GM21576 (cell line): ENCODE results near the gene RAMAC.
"Not testable (repeated sequence)": the region's sequence is repeated elsewhere in the genome, so short reads cannot be mapped to it uniquely, and the experiment has no call there.

ENCODE experiments used
- ATAC-seq: cut with Tn5 transposase; IDR thresholded peaks from one replicate; pipeline ENCODE4 v1.9.1; 2021; ENCODE audit warnings: mild to moderate bottlenecking, moderate library complexity; ENCODE audit not compliant: unreplicated experiment

RAMAC gene

DNA sequence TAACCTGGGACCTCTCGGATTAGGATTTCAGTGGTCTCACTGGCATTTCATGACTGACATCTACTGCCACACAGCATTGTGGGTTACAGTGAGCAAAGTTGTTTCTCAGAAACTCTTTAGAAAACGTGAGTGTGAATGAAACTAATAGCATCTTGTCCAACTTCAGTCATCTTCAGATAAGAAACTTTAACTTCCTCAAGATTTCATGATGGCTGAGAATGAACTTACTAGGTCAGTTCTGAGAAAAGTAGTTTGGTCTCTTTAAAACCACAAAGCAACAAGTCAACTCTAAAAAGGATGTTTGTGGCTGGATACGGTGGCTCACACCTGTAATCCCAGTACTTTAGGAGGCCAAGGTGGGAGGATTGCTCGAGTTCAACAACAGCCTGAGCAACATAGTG lies 19.3 kb upstream of the RAMAC start:
- peak; percentile 79 for ATAC-seq

DNA sequence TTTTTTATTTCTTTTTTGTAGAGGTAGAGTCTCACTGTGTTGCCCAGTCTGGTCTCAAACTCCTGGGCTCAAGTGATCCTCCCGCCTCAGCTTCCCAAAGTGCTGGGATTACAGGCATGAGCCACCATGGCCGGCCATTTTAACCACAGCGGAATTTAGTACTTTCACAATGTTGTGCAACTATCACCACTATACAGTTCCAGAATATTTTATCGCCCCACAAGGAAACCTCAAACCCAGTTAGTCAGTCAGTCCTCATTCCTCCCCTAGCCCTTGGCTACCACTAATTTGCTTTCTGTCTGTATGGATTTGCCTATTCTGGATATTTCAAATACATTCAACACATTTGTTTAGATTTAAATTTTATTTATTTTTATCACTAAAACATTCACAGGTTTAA lies 17.9 kb upstream of the RAMAC start:
- no peak for ATAC-seq

DNA sequence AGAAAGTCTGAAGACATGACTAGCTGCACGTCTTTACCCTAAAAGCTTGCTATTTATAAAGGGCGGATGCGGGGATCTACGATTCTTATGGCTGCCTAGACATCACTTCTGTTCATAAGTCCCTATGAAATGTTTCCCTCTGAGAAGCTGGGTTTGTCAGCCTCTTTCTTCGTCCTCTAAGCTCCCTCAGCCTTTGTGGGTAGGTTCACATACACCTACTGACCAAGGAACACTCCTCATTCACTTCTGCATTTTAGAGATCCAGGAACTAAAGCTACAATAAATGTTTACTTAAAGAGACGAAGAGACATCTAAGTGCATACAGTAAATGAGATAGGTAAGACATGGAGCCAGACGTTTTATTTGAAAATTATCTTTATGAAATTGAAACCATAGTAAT lies 16.7 kb upstream of the RAMAC start:
- ATAC-seq = no peak

DNA sequence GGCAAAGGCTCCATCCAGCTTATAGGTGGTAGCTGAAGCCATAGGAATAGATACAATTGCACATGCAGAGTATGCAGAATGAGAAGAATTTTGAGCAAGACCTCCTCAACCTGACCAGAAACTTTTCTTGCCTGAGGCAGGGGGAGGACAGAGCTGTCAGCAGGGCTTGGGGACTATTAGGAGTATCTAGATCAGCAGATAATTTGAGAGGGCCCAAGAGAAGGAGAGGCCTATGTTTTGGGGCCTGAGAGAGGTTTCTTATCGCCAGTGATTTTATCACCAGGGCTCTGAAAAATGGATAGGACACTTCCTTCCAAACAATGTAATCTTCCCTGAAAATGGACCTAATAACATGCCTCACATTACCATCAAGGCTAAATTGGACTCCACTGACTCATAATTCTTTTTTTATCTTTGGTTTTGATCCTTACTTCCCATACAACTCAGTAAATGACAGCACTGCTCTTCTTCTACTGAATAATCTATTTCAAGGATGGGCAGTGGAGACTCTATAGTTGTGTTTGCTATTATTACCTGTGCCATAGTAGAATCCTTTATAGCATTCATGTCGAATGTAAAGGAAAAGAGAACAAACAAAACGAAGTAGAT lies 15.8 kb upstream of the RAMAC start:
- ATAC-seq = no peak

DNA sequence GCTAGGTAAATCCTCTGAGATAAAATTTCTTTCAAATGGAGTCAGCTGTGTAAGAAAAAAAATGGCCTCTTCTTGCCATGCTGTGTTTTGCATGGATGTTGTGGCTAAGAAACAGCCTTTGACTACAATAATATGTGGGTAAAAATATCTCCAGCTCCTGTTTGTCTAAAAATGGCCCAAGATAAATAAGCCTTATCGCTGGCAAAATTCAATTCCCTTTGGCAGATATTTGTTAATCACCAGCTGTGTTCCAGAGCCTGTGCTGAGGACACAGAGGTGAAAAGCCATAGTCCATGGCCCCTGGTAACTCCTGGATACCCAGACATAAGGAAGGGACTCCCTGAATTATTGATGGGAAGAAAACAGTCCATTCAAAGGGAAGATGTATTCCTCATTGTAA lies 15.3 kb upstream of the RAMAC start:
- ATAC-seq = no peak

DNA sequence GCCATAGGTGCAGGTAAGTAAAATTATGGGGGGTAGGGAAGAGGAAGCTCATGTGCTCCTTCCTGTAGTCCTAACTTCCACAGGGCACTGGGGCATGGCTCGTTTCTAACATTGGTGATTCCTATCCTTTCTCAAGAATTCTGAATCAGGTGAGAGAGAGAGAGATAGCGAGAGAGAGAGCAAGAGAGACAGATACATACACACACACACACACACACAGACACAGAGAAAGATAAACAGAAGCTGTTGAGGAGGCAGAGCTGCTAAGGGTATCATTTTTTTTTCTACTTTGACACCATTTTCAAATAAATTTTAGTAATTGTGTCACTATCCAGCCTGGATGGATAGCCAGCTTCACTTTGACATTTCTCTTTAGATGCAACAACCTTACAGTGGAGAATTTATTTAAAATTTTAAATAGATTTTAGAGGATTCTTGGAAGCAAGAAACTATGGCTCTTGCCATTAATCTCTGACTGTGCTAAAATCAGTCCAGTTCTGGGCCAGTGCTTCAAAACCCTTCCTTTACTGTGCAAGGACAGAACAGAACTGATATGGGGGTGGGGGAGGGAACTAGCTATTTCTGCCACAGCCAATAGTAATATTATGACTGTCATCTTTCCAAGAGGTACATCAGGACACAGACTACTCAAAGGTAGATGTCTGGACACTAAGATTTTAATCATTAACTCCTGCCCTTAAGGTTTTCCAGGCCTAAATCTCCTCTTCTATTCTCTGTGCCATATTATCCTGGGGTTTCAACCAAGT lies 14.6 kb upstream of the RAMAC start:
- ATAC-seq = no peak

DNA sequence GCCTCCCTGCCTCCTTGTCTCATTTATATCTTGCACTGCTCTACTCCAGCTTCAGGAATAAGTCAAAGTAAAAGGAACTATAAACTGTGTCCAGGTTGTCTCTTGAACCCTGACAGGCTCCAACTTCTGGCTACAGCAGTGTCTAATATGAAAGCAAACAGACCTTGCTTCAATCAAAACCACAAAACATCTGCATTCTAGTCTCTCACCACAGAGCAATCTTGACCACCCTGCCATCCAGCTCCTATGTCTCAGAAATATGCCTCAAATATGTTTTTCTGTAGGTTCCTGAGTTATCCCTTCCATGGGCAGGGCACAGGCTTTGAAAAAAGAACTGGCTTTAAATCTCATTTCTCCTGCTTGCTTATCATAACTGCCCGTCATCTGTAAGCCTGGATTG lies 13.0 kb upstream of the RAMAC start:
- ATAC-seq = no peak

DNA sequence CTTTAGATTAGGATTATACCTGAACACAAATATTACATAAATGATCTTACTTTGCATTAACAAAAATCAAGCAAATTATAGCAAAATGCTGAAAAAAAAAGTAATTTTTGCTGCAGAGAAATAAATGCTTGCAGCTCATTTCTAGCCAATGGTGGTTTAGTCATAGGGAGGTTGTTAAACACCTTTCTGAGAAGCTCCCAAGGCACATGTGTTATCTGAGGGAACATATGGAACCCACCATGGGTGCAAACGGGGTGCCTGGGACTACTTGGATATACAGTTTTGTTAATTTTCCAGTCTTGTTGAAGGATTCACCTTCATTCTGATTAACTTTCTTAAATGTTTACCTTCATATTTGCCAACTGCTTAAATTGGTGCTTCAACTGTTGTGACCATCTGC lies 8.9 kb upstream of the RAMAC start:
- no peak for ATAC-seq

DNA sequence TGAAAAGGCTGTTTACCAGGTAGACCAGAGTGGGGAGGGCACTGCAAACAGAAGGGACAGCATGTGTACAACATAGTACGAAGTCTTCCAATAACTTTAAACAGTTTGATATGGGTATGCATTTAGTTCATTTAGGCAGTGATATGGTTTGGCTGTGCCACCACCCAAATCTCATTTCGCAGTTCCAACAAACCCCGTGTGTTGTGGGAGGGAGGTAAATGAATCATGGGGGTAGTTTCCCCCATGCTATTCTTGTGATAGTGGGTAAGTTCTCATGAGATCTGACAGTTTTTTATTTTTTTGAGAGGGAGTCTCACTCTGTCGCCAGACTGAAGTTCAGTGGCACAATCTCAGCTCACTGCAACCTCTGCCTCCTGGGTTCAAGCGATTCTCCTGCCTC lies 7.6 kb upstream of the RAMAC start:
- ATAC-seq = no peak

DNA sequence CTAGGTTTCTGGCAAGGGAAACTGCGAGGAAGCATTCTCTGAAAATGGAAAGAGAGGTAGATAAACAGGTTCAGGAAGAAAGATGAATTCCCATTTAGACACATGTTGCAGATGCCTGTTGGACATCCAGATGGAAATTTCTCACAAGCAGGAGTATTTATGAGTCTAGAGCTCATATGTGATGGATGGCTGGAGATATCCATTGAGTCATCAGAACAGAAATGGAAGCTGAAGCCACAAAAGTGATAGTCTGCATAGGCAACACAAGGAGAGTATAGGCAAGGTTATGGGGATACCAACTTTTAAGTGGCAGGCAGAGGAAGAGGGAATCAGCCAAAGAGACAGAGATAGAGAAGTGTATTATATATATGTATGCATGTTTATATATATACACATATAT lies 6.3 kb upstream of the RAMAC start:
- no peak for ATAC-seq

DNA sequence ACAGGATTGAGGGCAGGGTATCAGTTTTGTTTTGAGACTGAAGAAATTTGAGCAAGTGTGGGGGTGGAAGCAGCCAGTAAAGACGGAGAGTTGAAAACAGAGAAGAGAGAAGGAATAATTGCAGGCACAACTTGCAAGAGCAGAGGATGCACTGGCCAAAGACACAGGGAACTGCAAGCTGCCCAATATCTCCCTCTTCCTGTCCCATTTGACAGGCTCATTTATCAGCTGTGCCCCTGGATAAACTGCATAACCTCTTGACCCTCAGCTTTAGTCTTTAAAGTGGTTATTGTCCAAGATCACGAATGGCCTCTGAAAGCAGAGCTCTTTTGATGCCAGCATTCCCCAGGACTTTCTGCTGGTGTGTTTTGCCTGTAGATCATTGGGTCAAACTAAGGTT lies 5.0 kb upstream of the RAMAC start:
- ATAC-seq = no peak

DNA sequence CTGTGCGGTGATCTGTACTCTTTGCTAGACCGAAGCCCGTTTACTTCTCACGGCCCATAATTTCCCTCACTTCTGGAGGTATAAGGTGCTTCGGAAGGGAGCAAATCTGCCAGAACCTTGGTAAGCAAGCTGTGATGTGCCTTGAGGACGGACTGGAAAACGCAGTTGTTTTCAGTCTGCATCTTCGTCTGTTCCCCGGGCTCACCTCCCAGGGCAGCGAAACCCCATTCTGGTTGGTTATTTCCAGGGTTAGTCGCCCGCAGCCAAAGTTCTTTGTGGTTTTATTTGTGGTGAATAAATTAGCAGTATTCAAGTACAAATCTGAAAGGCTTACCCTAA lies 401 bp downstream of the RAMAC start:
- ATAC-seq = no peak

DNA sequence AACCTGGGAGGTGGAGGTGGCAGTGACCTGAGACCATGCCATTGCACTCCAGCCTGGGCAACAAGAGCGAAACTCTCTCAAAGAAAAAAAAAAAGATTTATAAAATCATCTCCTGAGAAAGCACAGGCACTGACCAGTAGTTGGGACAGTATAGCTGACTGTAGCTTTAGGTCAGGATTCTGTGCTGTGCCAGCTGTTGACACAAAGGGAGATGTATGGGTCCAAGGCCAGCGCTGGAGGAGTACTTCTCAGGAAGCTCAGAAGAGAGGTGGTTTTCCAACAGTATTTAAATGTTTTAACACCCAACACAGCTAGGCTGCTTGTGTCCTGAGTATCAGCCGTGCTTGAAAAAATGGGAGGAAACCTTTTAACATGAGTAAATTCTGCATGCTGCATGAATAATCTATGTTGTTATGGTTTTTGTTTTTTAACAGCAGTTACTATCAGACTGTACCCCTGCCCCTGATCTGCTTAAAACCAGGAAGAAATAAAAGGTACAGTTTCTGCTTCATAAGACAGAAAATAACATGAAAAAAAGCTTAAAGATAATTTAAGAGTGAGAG lies 6.5 kb downstream of the RAMAC start:
- ATAC-seq = no peak

DNA sequence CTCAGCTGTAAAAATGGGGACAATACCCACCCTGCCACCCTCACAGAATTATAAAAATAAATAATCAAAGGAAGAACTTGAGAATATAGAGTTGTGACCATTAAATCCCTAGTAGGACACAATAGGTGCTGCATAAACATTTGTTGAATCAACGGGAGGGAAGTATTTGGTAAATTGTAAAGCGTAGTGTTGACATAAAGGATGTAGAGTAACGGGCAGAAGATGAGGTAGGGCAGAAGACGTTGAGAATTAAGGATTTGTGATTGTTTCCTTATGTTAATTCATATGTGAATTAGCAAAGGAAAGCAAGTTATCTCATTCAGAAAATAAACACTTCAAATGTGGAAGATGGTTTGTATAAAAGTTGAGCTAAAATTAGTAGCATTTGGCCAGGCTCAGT lies 7.1 kb downstream of the RAMAC start:
- ATAC-seq = no peak

DNA sequence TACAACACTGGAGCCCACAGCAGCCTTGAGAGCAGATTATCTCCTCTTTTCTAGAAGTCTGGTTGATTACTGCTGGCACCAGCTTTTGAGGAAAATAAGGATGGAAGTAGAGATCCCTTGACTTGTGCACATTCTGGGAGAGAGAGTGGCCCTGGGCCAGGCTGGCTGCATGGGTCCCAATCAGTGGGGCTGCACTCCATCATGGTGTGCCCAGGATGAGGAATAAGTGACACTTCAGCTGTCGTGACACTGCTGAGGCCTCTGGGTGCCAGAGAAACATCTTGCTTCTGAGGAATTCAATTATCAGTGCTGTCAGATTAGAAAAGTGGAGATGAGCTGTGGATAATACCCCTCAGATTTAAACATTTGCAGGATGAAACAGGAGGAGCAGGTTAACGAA lies 9.1 kb downstream of the RAMAC start:
- no peak for ATAC-seq

DNA sequence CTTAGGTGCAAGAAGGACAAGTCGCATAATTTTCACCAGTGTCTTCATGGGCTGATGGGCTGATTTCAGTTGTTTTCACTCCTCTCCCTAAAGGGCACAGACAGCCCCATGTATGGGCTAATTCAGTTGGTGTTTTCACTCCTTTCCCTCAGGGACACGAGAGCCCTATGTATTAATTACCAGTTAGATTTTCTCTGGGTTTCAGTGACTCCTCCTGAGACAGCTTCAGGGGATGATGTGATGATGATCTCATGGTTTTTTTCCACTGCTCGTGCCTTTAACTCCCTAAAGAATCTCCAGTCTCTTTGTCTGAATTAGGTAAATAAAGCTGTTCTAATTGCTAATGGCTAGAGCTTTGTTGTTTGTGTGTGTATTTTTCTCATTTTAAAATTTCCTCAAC lies 9.9 kb downstream of the RAMAC start:
- ATAC-seq = no peak

DNA sequence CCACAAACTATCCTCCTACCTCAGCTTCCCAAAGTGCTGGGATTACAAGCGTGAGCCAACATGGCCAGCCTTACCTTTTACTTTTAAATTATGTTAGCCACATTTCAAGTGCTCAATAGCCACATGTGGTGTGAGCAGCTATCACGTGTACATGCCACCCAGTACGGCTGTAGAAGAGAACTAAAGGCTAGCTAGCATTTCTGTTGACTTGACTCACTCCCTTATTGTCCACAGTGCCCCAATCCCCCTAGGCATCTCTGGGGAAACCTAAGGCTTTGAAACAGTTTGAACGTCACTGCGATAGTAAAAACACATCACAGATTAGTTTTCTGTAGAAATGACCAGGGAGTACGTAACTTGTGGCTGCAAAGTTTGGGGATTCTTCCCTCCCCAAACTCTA lies 13.4 kb downstream of the RAMAC start:
- ATAC-seq = no peak

DNA sequence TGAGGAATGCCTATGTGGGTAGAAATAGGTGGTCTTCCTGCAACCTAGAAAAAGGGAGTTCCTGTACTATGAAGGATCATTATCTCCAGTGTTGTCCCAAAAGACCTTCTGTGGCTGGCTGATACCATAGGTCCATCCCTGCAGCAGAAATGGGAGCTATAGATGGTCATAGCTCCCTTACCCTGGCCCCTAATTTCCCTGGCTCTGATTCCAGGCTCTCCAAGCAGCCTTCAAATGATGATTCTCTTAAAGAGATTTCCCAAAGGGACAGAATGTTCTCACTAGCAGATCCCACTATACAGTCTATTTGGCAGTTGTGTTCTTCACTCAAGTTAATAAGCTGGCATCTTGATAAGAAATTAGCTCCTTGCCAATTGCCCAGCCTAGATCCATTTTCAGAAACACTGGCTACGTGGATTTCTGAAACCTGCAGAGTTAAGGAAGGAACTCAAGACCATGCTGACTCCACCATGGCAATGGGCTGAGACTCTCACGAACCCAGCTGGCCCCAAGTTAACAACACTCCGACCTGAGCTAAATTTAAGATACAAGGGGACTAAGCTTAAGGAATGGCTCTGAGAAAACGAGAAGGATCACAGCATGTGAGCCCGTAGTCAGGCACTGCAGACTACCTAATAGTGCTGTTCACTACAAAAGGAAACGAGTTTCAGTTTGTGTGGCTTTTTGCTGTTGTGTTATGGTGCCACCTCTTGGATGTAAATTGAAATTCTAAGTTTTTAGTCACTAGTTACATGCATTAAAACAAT lies 14.1 kb downstream of the RAMAC start:
- peak; percentile 60 for ATAC-seq

DNA sequence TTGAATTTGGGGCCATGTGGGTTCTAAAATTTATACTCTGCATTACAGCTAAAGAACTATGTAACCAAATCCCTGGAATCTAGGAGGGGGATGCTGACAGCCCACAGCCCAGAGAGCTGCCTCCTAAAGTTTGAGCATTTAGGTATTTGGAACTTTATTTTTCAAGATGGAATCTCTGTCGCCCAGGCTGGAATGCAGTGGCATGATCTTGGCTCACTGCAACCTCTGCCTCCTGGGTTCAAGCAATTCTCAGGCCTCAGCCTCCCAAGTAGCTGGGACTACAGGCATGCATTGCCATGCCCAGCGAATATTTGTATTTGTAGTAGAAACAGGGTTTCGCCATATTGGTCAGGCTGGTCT lies 14.6 kb downstream of the RAMAC start:
- ATAC-seq = not testable (repeated sequence)

DNA sequence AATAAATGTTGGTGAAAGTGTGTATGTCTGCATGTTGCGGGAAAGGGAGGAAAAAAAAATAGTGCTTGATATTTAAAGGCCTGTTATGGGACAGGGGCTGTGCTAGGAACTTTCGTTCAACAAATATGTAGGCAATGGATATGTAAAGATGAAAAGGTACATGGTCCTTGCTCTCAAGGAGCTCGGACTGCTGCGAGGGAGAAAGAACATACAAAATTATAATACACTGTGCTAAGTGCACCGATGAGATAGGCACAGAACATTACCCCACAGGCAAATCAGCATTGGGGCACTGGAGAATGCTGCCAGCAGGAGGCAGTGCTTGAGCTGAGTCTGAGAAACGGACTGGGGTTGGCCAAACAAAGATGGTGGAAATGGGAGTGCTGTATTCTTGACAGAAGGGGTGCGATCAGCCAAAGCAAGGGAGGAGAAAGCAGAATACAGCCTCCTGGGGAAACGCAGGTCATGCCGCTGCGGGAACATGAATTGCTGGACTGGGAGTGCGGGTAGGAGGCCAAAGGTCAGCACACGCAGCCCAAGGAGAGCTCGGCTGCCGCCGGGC lies 24.8 kb downstream of the RAMAC start:
- peak; percentile 62 for ATAC-seq

DNA sequence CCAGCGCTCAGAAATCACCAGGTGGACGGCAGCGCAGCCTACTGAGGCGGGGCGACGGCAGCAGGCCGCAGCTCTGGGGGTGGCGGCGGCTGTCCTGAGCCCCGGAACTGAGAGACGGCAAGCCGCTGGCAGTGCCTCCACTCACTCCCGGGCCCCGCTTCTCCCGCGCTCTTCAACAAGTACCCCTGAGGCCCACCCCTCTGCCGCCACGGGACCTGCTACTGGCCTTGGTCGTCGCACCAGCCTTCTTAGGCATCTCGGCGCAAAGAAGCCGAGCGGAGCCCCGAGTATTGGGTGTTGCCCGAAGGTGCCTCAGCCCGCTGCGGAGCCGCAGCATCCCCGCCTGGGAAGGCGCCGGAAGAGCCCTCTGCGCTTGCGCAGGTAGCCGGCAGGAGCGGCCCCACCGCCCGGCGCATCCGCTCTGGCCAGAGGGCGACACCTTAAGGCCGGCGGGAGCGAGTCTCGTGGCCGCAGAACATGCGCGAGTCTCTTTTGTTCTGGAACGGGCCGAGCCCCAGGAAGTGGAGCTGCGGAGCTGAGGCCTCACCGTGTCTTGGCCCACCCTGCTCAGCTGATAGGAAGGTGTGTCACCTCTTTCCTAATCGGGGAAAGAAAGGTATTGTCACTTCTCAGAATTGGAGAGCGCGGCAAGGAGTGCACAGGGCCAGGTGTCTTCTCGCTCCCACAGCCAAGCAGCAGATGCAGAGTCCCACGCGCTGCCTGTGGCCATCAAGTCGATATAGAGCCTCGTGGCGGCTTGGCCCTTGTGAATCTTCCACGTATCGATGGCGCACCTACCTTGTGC lies 25.5 kb downstream of the RAMAC start, which contains the start of gene C15orf40:
Gene C15orf40, minus strand, starts transcription at position 369 of the 805 bp plus-strand sequence. Its CDS starts 32 bp downstream, at position 337.
- ATAC-seq = peak; percentile 89
